Hematopoietic multipotent progenitor cell treated with erythropoietin and hydrocortisone succinate and interleukin-3 and kit ligand, for 6 days (in vitro differentiated cells): ENCODE results near the gene NXPE4.
"Not testable (repeated sequence)": the region's sequence is repeated elsewhere in the genome, so short reads cannot be mapped to it uniquely, and the experiment has no call there.

Experiments
- DNase-seq: peaks from one replicate; pipeline ENCODE4 v3.0.0-alpha.2; 2015

NXPE4 gene

DNA sequence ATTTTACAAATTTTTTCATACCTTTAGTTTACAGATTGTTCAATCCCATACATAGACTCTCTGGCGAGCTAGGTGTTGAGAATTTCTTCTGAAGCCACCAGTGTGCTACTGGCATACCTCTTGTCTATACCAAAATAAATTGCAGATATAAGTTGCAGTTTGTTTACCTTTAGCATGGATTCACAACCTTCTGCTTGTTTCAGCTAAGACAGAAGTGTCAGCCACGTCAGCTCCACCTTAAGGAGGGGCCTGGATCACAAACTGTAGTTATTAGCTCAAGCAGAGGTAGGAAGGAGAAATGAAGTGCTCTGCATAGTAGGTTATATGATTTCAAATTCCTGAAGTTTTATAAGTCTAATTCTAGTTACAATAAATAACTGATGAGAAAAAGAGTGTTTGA lies at the start of gene NXPE4:
TSS of gene NXPE4 (minus strand) at position 216 of the 400 bp plus-strand sequence. CDS start 1,027 bp downstream, outside the sequence.
- DNase-seq, result no peak

DNA sequence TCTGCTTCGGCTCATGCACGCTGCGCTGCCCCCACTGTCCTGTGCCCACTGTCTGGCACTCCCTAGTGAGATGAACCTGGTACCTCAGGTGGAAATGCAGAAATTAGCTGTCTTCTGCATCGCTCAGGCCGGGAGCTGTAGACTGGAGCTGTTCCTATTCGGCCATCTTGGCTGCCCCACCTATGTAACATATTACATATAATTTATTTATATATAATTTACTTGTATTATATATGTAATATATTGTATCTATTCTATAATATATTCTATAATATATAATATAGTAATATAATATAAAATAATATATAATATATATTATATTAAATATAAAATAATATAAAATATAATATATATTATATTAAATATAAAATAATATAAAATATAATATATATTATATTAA lies 43.9 kb upstream of the NXPE4 start:
- not testable (repeated sequence) for DNase-seq

GRCh38 chr11:114631445-114631965 lies 35.9 kb upstream of the NXPE4 start:
- DNase-seq, result peak; percentile 5

DNA sequence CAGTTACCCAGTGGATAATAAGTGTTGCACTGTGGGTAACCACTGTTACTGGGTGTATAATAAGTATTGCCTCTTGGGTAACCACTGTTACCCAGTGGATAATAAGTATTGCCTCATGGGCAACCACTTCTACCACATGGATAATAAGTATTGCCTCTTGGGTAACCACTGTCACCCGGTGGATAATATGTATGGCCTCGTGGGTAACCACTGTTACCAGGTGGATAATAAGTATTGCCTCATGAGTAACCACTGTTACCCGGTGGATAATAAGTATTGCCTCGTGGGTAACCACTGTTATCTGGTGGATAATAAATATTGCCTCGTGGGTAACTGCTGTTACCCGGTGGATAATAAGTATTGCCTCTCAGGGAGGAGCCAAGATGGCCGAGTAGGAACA lies 29.7 kb upstream of the NXPE4 start:
- no peak for DNase-seq

DNA sequence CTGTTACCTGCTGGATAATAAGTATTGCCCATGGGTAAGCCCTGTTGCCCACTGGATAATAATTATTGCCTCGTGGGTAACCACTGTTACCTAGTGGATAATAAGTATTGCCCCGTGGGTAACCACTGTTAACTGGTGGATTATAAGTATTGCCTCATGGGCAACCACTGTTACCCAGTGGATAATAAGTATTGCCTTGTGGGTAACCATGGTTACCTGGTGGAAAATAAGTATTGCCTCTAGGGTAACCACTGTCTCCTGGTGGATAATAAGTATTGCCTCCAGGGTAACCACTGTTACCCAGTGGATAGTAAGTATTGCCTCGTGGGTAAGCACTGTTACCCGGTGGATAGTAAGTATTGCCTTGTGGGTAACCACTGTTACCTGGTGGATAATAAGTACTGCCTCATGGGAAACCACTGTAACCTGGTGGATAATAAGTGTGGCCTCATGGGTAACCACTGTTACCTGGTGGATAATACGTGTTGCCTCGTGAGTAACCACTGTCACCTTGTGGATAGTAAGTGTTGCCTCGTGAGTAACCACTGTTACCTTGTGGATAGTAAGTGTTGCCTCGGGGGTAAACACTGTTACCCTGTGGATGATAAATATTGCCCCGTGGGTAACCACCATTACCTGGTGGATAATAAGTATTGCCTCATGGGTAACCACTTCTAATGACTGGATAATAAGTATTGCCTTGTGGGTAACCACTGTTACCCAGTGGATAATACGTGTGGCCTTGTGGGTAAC lies 29.0 kb upstream of the NXPE4 start:
- DNase-seq, result no peak

- DNase-seq, result no peak
Observed at GRCh38 chr11:114623720-114624119, 28.1 kb upstream of the NXPE4 start.

DNA sequence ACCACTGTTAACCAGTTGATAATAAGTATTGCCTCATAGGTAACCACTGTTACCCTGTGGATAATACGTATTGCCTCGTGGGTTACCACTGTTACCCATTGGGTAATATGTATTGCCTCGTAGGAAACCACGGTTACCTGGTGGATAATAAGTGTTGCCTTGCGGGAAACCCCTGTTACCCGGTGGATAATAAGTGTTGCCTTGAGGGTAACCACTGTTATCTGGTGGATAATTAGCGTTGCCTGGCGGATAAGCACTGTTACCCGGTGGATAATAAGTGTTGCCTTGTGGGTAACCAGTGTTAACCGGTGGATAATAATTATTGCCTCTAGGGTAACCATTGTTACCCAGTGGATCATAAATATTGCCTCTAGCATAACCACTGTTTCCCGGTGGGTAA lies 27.3 kb upstream of the NXPE4 start:
- no peak for DNase-seq

GRCh38 chr11:114621950-114622809 lies 26.6 kb upstream of the NXPE4 start:
- DNase-seq, result no peak

GRCh38 chr11:114621072-114621471 lies 25.5 kb upstream of the NXPE4 start:
- DNase-seq, result no peak

DNA sequence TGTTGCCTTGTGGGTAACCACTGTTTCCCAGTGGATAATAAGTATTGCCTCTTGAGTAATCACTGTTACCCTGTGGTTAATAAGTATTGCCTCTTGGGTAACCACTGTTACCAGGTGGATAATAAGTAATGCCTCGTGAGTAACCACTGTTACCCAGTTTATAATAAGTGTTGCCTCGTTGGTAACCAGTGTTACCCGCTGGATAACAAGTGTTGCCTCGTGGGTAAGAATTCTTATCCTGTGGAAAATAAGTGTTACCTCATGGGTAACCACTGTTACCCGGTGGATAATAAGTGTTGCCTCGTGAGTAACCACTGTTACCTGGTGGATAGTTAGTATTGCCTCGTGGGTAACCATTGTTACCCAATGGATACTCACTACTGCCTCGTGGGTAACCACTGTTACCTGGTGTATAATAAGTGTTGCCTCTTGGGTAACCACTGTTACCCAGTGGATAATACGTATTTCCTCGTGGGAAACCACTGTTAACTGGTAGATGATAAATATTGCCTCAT lies 24.1 kb upstream of the NXPE4 start:
- DNase-seq, result no peak

DNA sequence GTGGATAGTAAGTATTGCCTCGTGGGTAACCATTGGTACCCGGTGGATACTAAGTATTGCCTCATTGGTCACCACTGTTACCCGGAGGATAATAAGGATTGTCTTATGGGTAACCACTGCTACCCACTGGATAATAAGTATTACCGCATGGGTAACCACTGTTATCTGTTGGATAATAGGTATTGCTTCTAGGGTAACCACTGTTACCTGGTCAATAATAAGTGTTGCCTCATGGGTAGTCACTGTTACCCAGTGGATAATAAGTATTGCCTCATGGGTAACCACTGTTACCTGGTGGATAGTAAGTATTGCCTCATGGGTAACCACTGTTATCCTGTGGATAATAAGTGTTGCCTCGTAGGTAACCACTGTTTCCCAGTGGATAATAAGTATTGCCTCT lies 22.6 kb upstream of the NXPE4 start:
- no peak for DNase-seq

DNA sequence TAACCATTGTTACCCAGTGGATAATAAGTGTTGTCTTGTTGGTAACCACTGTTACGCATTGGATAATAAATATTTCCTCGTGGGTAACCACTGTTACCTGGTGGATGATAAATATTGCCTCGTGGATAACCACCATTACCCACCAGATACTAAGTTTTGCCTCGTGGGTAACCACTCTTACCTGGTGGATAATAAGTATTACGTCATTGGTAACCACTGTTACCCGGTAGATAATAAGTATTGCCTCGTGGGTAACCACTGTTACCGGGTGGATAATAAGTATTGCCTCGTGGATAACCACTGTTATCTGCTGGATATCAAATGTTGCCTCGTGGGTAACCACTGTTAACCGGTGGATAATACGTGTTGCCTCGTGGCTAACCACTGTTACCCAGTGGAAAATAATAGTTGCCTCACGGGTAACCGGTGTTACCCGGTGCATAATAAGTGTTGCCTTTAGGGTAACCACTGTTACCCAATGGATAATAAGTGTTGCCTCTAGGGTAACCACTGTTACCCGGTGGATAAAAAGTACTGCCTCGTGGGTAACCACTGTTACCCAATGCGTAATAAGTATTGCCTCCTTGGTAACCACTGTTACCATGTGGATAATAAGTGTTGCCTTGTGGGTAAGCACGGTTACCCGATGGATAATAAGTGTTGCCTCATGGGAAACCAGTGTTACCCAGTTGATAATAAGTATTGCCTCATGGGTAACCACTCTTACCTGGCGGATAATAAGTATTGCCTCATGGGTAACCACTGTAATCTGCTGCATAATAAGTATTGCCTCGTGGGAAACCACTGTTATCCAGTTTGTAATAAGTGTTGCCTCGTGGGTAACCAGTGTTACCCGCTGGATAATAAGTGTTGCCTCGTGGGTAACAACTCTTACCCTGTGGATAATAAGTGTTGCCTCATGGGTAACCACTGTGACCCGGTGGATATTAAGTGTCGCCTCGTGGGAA lies 21.9 kb upstream of the NXPE4 start:
- DNase-seq, result no peak

- no peak for DNase-seq
Observed at GRCh38 chr11:114616516-114616915, 20.9 kb upstream of the NXPE4 start.

- DNase-seq, result no peak
Observed at GRCh38 chr11:114615448-114616361, 20.1 kb upstream of the NXPE4 start.

GRCh38 chr11:114614127-114614720 lies 18.6 kb upstream of the NXPE4 start:
- DNase-seq, result no peak

DNA sequence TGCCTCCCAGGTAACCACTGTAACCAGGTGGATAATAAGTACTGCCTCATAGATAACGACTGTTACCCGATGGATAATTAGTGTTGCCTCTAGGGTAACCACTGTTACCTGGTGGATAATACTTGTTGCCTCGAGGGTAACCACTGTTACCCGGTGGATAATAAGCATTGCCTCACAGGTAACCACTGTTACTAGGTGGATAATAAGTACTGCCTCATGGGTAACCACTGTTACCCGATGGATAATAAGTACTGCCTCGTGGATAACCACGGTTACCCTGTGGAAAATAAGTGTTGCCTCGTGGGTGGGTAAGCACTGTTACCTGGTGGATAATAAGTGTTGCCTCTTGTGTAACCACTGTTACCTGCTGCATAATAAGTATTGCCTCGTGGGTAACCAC lies 17.5 kb upstream of the NXPE4 start:
- not testable (repeated sequence) for DNase-seq

- DNase-seq, result no peak
Observed at GRCh38 chr11:114612686-114613085, 17.1 kb upstream of the NXPE4 start.

DNA sequence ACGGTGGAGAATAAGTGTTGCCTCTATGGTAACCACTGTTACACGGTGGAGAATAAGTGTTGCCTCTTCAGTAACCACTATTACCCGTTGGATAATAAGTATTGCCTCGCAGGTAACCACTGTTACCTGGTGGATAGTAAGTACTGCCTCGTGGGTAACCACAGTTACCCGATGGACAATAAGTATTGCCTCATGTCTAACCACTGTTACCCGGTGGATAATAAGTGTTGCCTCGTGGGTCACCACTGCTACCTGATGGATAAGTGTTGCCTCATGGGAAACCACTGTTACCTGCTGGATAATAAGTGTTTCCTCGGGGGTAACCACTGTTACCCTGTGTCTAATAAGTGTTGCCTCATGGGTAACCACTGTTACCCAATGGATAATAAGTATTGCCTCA lies 16.6 kb upstream of the NXPE4 start:
- DNase-seq, result not testable (repeated sequence)

- peak; percentile 6 for DNase-seq
Observed at GRCh38 chr11:114610984-114611944, 15.7 kb upstream of the NXPE4 start.

GRCh38 chr11:114610550-114610949 lies 15.0 kb upstream of the NXPE4 start:
- DNase-seq, result no peak
